Gastrocnemius medialis (tissue), 4 donors: ENCODE results near the gene SELENOF. TPM values are rescaled to one million over a fixed set of nuclear protein-coding genes. Genes with fewer than 3 reads are reported as not detected.

Experiments
- ATAC-seq, 2 donors: fragments of 150-250 bp; one replicate each; pipeline ENCODE4 v1.9.1; 2016
- DNase-seq, 2 donors: peaks; one replicate each; pipeline ENCODE4 v3.0.0-alpha.2; 2019
- H3K27ac ChIP-seq, 4 donors: fragments of 200-600 bp; sonication (generic); 1 replicate in 1 of 4; 2 replicates in 3 of 4; pipeline ENCODE4 v1.5.1; 2016 to 2018; ENCODE audit warnings: mild to moderate bottlenecking in 2 of 4, moderate library complexity in 1 of 4
- H3K27me3 ChIP-seq, 3 donors: fragments of 200-600 bp; sonication (generic) in 2 of 3; 1 replicate in 1 of 3; 2 replicates in 2 of 3; pipeline versions ENCODE4 v1.5.1 to v1.6.0; 2016 to 2019; ENCODE audit warnings: mild to moderate bottlenecking in 1 of 3, moderate library complexity in 1 of 3
- H3K36me3 ChIP-seq, 2 donors: fragments of 200-600 bp; sonication (generic) in 1 of 2; one replicate each; pipeline ENCODE4 v1.5.1; 2017 to 2018
- H3K4me1 ChIP-seq, 2 donors: fragments of 200-600 bp; sonication (generic) in 1 of 2; one replicate each; pipeline ENCODE4 v1.5.1; 2016 to 2017; ENCODE audit warnings: mild to moderate bottlenecking in 2 of 2
- H3K4me3 ChIP-seq, 4 donors: fragments of 200-600 bp; sonication (generic) in 3 of 4; 1 replicate in 1 of 4; 2 replicates in 3 of 4; pipeline ENCODE4 v1.5.1; 2016 to 2019; ENCODE audit warnings: mild to moderate bottlenecking in 2 of 4
- H3K9me3 ChIP-seq, 3 donors: fragments of 200-600 bp; sonication (generic) in 2 of 3; 1 replicate in 1 of 3; 2 replicates in 2 of 3; pipeline ENCODE4 v1.5.1; 2016 to 2019
- CTCF ChIP-seq, 5 experiments: fragments of 450-650 bp in 3 of 5; fragments of 200-600 bp in 2 of 5; sonication (generic) in 2 of 5; IDR thresholded peaks in 4 of 5; conservative IDR thresholded peaks in 1 of 5; 1 replicate in 4 of 5; 2 replicates in 1 of 5; pipeline ENCODE4 v1.5.1; 2016 to 2019; ENCODE audit warnings: antibody characterized with exemption in 5 of 5, mild to moderate bottlenecking in 3 of 5, moderate library complexity in 3 of 5
- POLR2A ChIP-seq, 2 donors: fragments of 450-650 bp; IDR thresholded peaks; one replicate each; pipeline ENCODE4 v1.6.1; 2017; ENCODE audit warnings: antibody characterized with exemption in 2 of 2, mild to moderate bottlenecking in 2 of 2, moderate library complexity in 2 of 2
- in situ Hi-C, 4 donors: fragments of 200-750 bp; cut with MboI; loops; one replicate each; pipeline versions ENCODE4 v1.15.0 to v1.8.0; 2017; ENCODE audit warnings: low sequenced_read_pairs in 4 of 4
- intact Hi-C: fragments of 100-400 bp; cut with DNase I; formaldehyde crosslinking; loops from one replicate; pipeline ENCODE4 v1.15.1; 2023; ENCODE audit warnings: low total_unique reads
- total RNA-seq, 4 donors: library from RNA; depleted of rRNA; stranded (reverse); fragments of >200 nt; gene quantifications; one replicate each; pipeline versions ENCODE4 v1.1.0 to v1.2.3, GENCODE V29; 2016

The SELENOF gene
- total RNA-seq, 4 donors from 2014 or later, result 41.3 to 66.8 (median 47.2) TPM

- no peak for DNase-seq
- H3K4me1 ChIP-seq, result peaks cover 0 to 11% of the 10 kb centered on the region in 2 donors
- H3K9me3 ChIP-seq, result no peaks in the 10 kb centered on the region
- no peaks in the 10 kb centered on the region for H3K27me3 ChIP-seq
- H3K36me3 ChIP-seq, result no peaks in the 10 kb centered on the region
- no peak for ATAC-seq
- no peak overlapping the region for H3K27ac ChIP-seq
- intact Hi-C loops (no loop called here), in situ Hi-C loops (no loop called here)
- H3K4me3 ChIP-seq, result no peak overlapping the region
- TF ChIP-seq CTCF (IDR thresholded peaks at IDR 0.05 in 4 of 5, conservative IDR thresholded peaks at IDR 0.05 in 1 of 5) (no peak), POLR2A (IDR thresholded peaks at IDR 0.05) (no peak)
Measured at GRCh38 chr1:86865973-86866637, 47.8 kb downstream of the SELENOF start.

DNA sequence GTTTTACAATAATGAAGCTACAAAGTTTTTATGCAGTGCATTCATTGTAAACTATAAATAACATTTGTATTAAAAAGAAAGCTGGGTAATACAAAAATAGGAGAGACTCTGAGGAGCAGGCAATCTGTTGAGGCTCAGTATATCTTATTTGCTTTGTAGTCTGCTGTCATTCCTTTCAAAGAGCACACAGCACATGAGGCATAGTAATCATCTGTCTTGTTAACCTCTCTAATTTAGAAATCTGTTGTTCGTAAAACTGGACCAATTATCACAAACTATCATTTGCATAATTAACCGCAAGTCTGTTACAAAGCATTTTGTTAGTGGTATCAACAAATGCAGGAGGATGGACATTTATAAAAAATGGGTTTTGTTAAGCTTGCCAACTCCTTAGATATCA is 51.0 kb downstream of the SELENOF start:
- intact Hi-C loops, result no loop called here
- TF ChIP-seq POLR2A (IDR thresholded peaks at IDR 0.05) (no peak), CTCF (IDR thresholded peaks at IDR 0.05 in 4 of 5, conservative IDR thresholded peaks at IDR 0.05 in 1 of 5) (no peak)
- DNase-seq (no peak), ATAC-seq (no peak)
- Histone ChIP-seq H3K4me1 (peaks cover 0 to under 1% of the 10 kb centered on the region in 2 donors), H3K27ac (no peak overlapping the region), H3K9me3 (no peaks in the 10 kb centered on the region), H3K27me3 (no peaks in the 10 kb centered on the region), H3K4me3 (no peak overlapping the region), H3K36me3 (no peaks in the 10 kb centered on the region)
- in situ Hi-C loops, result no loop called here

GRCh38 chr1:86861424-86861823 is 52.5 kb downstream of the SELENOF start:
- in situ Hi-C loops (no loop called here), intact Hi-C loops (no loop called here)
- ATAC-seq (no peak), DNase-seq (no peak)
- H3K4me1 ChIP-seq, result no peaks in the 10 kb centered on the region
- no peaks in the 10 kb centered on the region for H3K9me3 ChIP-seq
- H3K4me3 ChIP-seq, result no peak overlapping the region
- no peaks in the 10 kb centered on the region for H3K27me3 ChIP-seq
- H3K27ac ChIP-seq, result no peak overlapping the region
- no peaks in the 10 kb centered on the region for H3K36me3 ChIP-seq
- TF ChIP-seq POLR2A (IDR thresholded peaks at IDR 0.05), result no peak

GRCh38 chr1:86860424-86860823 is 53.5 kb downstream of the SELENOF start:
- H3K36me3 ChIP-seq, result no peaks in the 10 kb centered on the region
- no peaks in the 10 kb centered on the region for H3K9me3 ChIP-seq
- intact Hi-C loops (no loop called here), in situ Hi-C loops (no loop called here)
- no peak overlapping the region for H3K4me3 ChIP-seq
- ATAC-seq (no peak), DNase-seq (no peak)
- no peak overlapping the region for H3K27ac ChIP-seq
- H3K27me3 ChIP-seq, result no peaks in the 10 kb centered on the region
- no peaks in the 10 kb centered on the region for H3K4me1 ChIP-seq
- no peak for TF ChIP-seq POLR2A (IDR thresholded peaks at IDR 0.05)
- TF ChIP-seq CTCF (IDR thresholded peaks at IDR 0.05 in 4 of 5, conservative IDR thresholded peaks at IDR 0.05 in 1 of 5), result no peak

- Histone ChIP-seq H3K4me3 (no peak overlapping the region), H3K36me3 (no peaks in the 10 kb centered on the region), H3K9me3 (no peaks in the 10 kb centered on the region), H3K4me1 (no peaks in the 10 kb centered on the region), H3K27ac (no peak overlapping the region), H3K27me3 (no peaks in the 10 kb centered on the region)
- TF ChIP-seq POLR2A (IDR thresholded peaks at IDR 0.05), result no peak
- no peak for TF ChIP-seq CTCF (IDR thresholded peaks at IDR 0.05 in 4 of 5, conservative IDR thresholded peaks at IDR 0.05 in 1 of 5)
- ATAC-seq, result no peak
- no peak for DNase-seq
- in situ Hi-C loops (no loop called here), intact Hi-C loops (no loop called here)
Measured at GRCh38 chr1:86860020-86860419, 53.9 kb downstream of the SELENOF start.
